HG02642 (cell line): ENCODE measurements around the gene ANKRD13D.
A peak's percentile ranks its signal among the peaks of the same experiment; 100 is the strongest.
"Not testable (repeated sequence)": the region's sequence is repeated elsewhere in the genome, so short reads cannot be mapped to it uniquely, and the experiment has no call there.

ENCODE experiments used
- ATAC-seq: cut with Tn5 transposase; IDR thresholded peaks from one replicate; pipeline ENCODE4 v1.9.1; 2021; ENCODE audit warnings: mild to moderate bottlenecking; ENCODE audit not compliant: unreplicated experiment, poor library complexity

Gene ANKRD13D

GRCh38 chr11:67289226-67289650, at the start of gene ANKRD13D:
Gene ANKRD13D (plus strand): TSS chr11:67289303. CDS start chr11:67289461, 158 bp downstream.
- no peak for ATAC-seq

- ATAC-seq = peak; percentile 90
Observed at GRCh38 chr11:67239783-67240575, 49.1 kb upstream of the ANKRD13D start.

GRCh38 chr11:67240576-67241389, 48.3 kb upstream of the ANKRD13D start:
- ATAC-seq = peak; percentile 29

GRCh38 chr11:67242548-67242947, 46.6 kb upstream of the ANKRD13D start:
- ATAC-seq = no peak

- no peak for ATAC-seq
Observed at GRCh38 chr11:67243051-67243450, 46.1 kb upstream of the ANKRD13D start.

GRCh38 chr11:67245046-67245445, 44.1 kb upstream of the ANKRD13D start:
- ATAC-seq = no peak

- ATAC-seq = no peak
Observed at GRCh38 chr11:67247946-67248550, 41.1 kb upstream of the ANKRD13D start.

- ATAC-seq = no peak
Observed at GRCh38 chr11:67248653-67249052, 40.5 kb upstream of the ANKRD13D start.

- no peak for ATAC-seq
Observed at GRCh38 chr11:67250059-67251043, 38.8 kb upstream of the ANKRD13D start.

GRCh38 chr11:67251841-67252240, 37.3 kb upstream of the ANKRD13D start:
- ATAC-seq = no peak

- no peak for ATAC-seq
Observed at GRCh38 chr11:67252831-67253239, 36.3 kb upstream of the ANKRD13D start.

GRCh38 chr11:67253872-67254624, 35.1 kb upstream of the ANKRD13D start:
- no peak for ATAC-seq

GRCh38 chr11:67254798-67255197, 34.3 kb upstream of the ANKRD13D start:
- ATAC-seq = no peak

GRCh38 chr11:67255353-67255752, 33.8 kb upstream of the ANKRD13D start:
- no peak for ATAC-seq

GRCh38 chr11:67255864-67256263, 33.2 kb upstream of the ANKRD13D start:
- no peak for ATAC-seq

GRCh38 chr11:67256477-67257135, 32.5 kb upstream of the ANKRD13D start:
- ATAC-seq = no peak

GRCh38 chr11:67260406-67260805, 28.7 kb upstream of the ANKRD13D start:
- ATAC-seq = no peak

GRCh38 chr11:67260885-67261639, 28.0 kb upstream of the ANKRD13D start:
- not testable (repeated sequence) for ATAC-seq
